Thyroid gland (tissue), 4 donors: ENCODE measurements around the gene NUBPL.

Experiments
- CTCF ChIP-seq, 6 experiments: fragments of 200-600 bp in 3 of 6; fragments of 450-650 bp in 3 of 6; sonication (generic) in 3 of 6; IDR thresholded peaks; one replicate each; pipeline ENCODE4 v1.5.1; 2016 to 2019; ENCODE audit warnings: antibody characterized with exemption in 6 of 6, mild to moderate bottlenecking in 2 of 6, inconsistent platforms in 1 of 6, moderate library complexity in 1 of 6
- POLR2A ChIP-seq, 2 donors: fragments of 450-650 bp; IDR thresholded peaks; one replicate each; pipeline ENCODE4 v1.6.1; 2017; ENCODE audit warnings: antibody characterized with exemption in 2 of 2, mild to moderate bottlenecking in 2 of 2, moderate library complexity in 1 of 2

GRCh38 chr14:31692376-31692781, 131.2 kb downstream of the NUBPL start:
- TF ChIP-seq CTCF (IDR thresholded peaks at IDR 0.05): no peak
- TF ChIP-seq POLR2A (IDR thresholded peaks at IDR 0.05): no peak
